Neutrophil (primary cell): ENCODE measurements around the gene HDHD3.

Experiments used
- H3K27ac ChIP-seq: fragments of 200-600 bp; sonication (generic); 2 replicates; pipeline ENCODE4 v1.5.1; 2016; ENCODE audit warnings: mild to moderate bottlenecking, moderate library complexity
- H3K27me3 ChIP-seq: fragments of 200-600 bp; sonication (generic); 2 replicates; pipeline ENCODE4 v1.6.0; 2016; ENCODE audit warnings: mild to moderate bottlenecking
- H3K36me3 ChIP-seq: fragments of 200-600 bp; sonication (generic); 2 replicates; pipeline ENCODE4 v1.5.1; 2017
- H3K4me1 ChIP-seq, 2 experiments: fragments of 200-600 bp in 1 of 2; sonication (generic) in 1 of 2; 1 replicate in 1 of 2; 2 replicates in 1 of 2; pipeline versions ENCODE4 v1.5.1 to v1.6.1; 2013 to 2016; ENCODE audit warnings: low read depth in 1 of 2, low read length in 1 of 2, mild to moderate bottlenecking in 1 of 2, moderate library complexity in 1 of 2; ENCODE audit not compliant: control insufficient read depth in 1 of 2, insufficient read depth in 1 of 2
- H3K4me3 ChIP-seq, 2 experiments: fragments of 200-600 bp in 1 of 2; sonication (generic) in 1 of 2; 1 replicate in 1 of 2; 2 replicates in 1 of 2; pipeline ENCODE4 v1.5.1; 2013 to 2016; ENCODE audit warnings: low read depth in 1 of 2, low read length in 1 of 2, mild to moderate bottlenecking in 1 of 2, moderate library complexity in 1 of 2
- H3K9me3 ChIP-seq: fragments of 200-600 bp; sonication (generic); 2 replicates; pipeline ENCODE4 v1.5.1; 2016
- CTCF ChIP-seq: fragments of 200-600 bp; sonication (generic); IDR thresholded peaks from 2 replicates; pipeline ENCODE4 v1.5.1; 2016; ENCODE audit warnings: antibody characterized with exemption

Gene HDHD3

GRCh38 chr9:113341712-113342410 is 34.9 kb downstream of the HDHD3 start:
- Histone ChIP-seq H3K27ac (no peak overlapping the region), H3K4me3 (no peak overlapping the region), H3K4me1 (peaks cover 14 to 15% of the 10 kb centered on the region in 2 experiments), H3K36me3 (no peaks in the 10 kb centered on the region), H3K27me3 (no peaks in the 10 kb centered on the region), H3K9me3 (no peaks in the 10 kb centered on the region)
- TF ChIP-seq CTCF, result no peak

GRCh38 chr9:113340011-113340699 is 36.6 kb downstream of the HDHD3 start, which contains the start of gene WDR31:
Gene WDR31 (minus strand): TSS chr9:113340275. CDS start chr9:113332022, 8,253 bp downstream.
- Histone ChIP-seq H3K4me3 (peak within 1 kb of the TSS; percentile 63 to 69), H3K27ac (no peak within 1 kb of the TSS), H3K27me3 (no peaks in the 10 kb centered on the region), H3K9me3 (no peaks in the 10 kb centered on the region), H3K36me3 (no peaks in the 10 kb centered on the region), H3K4me1 (peaks cover 14 to 15% of the 10 kb centered on the region in 2 experiments)
- no peak for TF ChIP-seq CTCF

GRCh38 chr9:113337714-113338113 is 39.1 kb downstream of the HDHD3 start:
- no peak for TF ChIP-seq CTCF

GRCh38 chr9:113331780-113332179 is 45.0 kb downstream of the HDHD3 start:
- Histone ChIP-seq H3K9me3 (no peaks in the 10 kb centered on the region), H3K27ac (no peak overlapping the region), H3K4me1 (no peaks in the 10 kb centered on the region), H3K27me3 (no peaks in the 10 kb centered on the region), H3K4me3 (no peak overlapping the region), H3K36me3 (no peaks in the 10 kb centered on the region)
- no peak for TF ChIP-seq CTCF

More at GRCh38 chr9:113337714-113338113, 39.1 kb downstream of the HDHD3 start:
- Histone ChIP-seq H3K4me1 (peaks cover 14 to 15% of the 10 kb centered on the region in 2 experiments), H3K36me3 (no peaks in the 10 kb centered on the region), H3K27me3 (no peaks in the 10 kb centered on the region), H3K9me3 (no peaks in the 10 kb centered on the region), H3K4me3 (no peak overlapping the region), H3K27ac (no peak overlapping the region)

GRCh38 chr9:113328045-113328782 is 48.6 kb downstream of the HDHD3 start:
- no peak for TF ChIP-seq CTCF
- H3K27me3 ChIP-seq, result no peaks in the 10 kb centered on the region
- no peaks in the 10 kb centered on the region for H3K4me1 ChIP-seq
- H3K36me3 ChIP-seq, result no peaks in the 10 kb centered on the region
- no peak overlapping the region for H3K27ac ChIP-seq
- no peaks in the 10 kb centered on the region for H3K9me3 ChIP-seq
- no peak overlapping the region for H3K4me3 ChIP-seq
